Measurements from ENCODE around the gene TM4SF4.
"Not testable (repeated sequence)": the region's sequence is repeated elsewhere in the genome, so short reads cannot be mapped to it uniquely, and the experiment has no call there.

The TM4SF4 gene

DNA sequence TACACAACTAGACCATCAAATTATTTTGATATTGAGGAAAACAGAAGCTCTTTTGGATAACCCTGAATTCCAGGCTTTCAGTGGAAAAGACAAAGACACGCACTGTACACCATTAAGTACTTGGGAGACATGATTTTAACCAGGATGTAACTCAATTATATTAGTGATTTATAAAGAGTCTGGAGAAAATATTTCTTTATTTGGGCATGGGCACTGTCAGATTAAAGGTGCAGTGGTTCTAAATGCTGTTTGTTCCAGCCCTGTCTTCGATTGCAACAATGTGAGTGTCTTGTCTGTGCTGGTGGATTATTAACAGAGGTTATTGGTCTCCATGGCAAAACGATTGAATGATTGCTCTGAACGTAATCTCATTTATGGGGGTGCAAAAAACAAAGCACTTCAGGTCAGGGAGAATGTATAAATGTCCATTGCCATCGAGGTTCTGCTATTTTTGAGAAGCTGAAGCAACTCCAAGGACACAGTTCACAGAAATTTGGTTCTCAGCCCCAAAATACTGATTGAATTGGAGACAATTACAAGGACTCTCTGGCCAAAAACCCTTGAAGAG, at the start of gene TM4SF4:
Gene TM4SF4 (plus strand): TSS at position 448 of the 568 bp plus-strand sequence. CDS start 181 bp downstream, outside the sequence.
- no peak for DNase-seq

DNA sequence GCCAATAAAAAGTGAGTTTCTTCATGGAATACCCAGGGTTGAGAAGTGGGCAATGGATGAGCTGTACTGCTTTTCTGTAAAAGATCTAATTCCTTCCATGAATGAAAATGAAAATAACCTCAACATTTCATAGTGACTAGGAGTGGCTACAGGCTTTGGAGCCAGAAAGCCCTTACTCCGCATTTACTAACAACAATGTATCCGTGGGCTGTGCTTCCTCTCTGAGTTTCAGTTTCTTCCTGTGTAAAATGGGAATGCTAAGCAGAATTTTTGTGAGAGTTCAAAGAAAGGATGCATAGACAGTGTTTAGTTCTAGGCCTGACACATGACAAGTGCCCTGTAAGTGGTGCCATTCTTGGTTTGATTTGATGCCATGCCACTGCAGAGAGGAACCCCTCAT, 49.6 kb upstream of the TM4SF4 start:
- no peak for DNase-seq

DNA sequence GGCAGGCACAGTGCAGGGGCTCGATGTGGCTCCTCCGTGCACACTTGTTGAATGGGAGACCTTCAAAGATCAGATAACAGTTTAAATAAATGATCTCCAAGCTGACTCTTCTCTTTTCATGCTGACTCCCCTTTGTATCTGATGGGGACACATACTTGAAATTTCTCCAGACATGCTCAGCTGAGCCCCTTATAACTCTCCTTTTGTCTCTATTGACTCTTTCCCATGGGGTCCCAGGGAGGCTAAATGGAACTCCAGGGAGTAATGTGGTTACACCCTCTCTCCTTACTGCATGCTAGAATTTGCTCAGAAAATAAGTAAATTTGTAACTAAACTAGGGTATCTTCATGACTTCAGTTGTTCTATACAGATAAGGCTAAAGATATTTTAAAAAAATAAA, 48.2 kb upstream of the TM4SF4 start:
- no peak for DNase-seq

GRCh38 chr3:149428087-149428486, 46.4 kb upstream of the TM4SF4 start:
- DNase-seq, result no peak

GRCh38 chr3:149430216-149430615, 44.3 kb upstream of the TM4SF4 start:
- no peak for DNase-seq

DNA sequence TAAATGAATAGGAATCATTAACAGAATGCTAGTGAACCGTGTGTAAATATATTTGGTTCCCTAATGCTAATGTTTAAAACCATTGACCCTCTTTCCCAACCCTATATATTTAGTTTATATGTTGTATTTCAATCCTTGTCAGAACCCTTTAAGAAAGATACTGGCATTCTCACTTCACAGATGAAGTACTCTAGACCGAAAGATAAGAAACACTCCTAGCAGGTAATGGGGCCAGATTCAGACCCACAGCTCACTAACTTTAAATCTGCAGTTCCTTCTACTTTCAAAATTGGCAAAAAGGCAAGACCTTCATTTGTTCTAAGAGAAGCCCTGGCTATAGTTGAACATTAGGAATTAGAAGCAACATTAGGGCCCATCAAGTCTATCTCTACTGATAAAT, 42.3 kb upstream of the TM4SF4 start:
- no peak for DNase-seq

DNA sequence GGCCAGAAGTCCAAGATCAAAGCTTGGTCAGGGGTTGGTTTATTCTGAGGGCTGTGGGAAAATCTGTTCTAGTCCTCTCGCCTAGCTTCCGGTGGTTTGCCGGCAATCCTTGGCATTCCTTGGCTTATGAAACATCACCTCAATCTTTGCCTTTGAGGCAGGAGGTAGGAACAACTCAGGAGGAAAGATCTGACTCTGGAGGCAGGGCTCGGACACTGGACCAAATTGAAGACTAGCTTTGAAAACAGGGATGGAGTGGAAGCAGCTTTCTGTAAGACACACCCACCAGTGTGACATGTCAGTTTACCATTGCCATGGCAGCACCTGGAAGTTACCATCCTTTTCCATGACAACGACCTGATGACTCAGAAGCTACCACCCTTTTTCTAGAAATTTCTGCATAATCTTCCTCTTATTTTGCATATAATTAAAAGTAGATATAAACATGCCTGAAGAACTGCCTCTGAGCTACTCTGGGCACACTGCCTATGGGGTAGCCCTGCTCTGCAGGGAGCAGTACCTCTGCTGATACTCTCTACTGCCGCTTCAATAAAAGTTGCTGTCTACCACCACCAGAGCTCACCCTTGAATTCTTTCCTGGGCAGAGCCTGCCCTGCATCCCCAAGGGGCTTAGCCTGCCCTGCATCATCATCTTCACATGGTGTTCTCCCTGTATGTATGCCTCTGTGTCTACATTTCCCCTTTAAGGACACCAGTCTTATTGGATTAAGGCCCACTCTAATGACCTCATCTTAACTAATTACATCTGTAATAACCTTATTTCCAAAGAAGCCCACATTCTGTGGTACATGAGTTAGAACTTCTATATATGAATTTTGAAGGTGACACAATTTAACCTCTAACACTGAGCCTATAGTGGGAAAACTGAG, 38.3 kb upstream of the TM4SF4 start:
- DNase-seq, result no peak

DNA sequence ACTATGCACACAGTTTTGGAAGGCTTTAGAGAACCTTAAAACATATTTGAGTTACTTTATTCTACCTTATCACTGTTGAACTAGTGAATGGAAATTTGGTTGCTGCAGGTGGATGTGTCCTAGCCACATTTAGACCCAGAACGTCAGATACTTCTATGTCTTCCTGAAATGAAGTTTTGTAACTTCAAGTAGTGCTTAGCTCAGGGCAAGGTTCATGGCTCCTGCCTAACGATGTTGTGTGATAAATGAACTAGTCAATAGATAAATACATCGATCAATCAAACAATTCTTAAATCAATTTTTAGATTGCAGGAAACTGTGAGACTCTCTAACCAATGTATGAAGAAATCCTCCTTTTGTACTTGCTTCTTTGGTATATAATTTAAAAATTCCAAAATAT, 37.2 kb upstream of the TM4SF4 start:
- DNase-seq, result no peak

DNA sequence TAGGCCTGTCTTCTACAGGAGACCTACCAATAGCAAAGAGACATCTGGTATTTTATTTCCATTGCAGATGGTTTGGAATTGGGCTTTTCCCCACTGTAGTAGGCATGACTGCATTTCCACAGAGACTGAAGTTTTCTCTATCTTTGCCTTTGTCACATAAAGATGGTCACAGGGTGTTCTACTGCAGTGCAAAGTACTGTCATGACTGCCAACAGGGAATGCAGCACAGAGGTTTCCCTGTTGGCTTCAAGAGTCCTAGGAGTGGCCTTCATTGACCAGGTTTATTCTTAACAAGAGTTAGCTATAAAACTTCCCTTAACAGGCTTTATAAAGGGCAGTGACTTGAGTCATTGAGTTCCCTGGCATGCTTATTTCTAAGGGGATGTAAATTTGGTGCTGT, 36.8 kb upstream of the TM4SF4 start:
- DNase-seq, result no peak

- no peak for DNase-seq
These were observed 35.5 kb upstream of the TM4SF4 start for GRCh38 chr3:149438981-149439380.

DNA sequence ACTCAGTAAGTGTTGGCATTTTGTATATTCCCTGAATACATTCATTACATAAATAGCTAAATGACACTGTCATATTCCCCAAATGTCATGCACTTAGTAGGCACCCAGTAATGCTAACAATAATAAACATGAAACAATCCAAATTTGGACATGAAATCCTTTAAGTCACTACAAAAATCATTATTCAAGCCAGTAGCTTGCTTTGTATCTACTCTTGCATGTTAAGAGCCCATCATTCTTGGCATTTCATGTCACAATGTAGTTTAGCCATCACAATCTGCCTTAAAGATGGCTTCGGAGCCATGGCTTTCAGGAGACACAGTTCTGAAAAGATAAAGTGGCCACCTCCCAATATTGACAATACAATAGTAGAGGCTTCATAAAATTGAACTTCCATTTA, 32.9 kb upstream of the TM4SF4 start:
- DNase-seq, result no peak

DNA sequence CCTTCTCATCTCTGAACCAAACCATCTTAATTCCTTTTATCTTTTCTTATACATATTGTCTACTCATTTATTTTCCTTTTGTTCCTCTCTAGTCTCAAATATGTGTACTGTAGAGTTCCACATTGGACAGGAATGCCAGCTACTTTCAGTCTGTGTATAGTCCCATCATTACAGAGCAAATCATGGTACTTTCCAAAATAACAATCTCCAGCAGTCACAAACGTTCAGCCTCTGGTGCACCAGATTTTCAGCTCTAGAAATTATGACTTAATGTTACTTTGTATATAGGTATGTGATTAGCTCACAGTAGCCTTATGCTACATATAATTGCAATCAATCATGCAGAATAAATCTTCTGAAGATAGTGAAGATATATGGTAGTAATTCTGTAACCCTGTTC, 32.5 kb upstream of the TM4SF4 start:
- no peak for DNase-seq

DNA sequence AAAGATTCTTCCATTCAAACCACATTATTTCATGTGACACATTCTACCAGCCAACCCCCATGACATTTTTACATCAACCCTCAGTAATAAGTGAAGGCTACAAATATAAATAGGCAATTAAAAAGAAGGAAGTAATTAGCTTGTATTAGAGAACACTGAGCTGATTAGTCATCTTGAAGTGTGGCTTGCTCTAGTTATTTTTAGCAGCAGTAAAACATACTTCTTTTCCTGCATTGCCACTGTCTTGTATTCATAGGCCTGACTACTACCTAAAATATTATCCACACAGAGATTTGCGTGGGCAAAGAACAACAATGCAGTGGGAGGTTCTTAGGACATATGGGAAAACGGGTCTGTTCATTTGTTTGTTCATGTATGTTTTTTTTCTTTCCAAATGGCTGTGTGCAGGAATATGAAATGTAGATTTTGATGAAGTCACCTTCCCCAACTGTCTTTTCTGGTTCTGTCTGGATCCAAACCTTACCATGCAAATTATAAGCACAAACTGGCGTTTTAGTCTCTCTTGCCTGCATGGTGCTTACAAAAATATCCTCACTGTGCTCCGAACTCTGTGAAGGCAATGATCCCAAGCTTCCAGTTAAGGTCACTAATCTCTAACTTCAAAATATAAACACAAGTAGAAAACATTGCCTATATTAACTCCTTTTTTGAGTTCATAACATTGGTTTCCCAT, 31.5 kb upstream of the TM4SF4 start:
- DNase-seq, result peak; percentile 61

DNA sequence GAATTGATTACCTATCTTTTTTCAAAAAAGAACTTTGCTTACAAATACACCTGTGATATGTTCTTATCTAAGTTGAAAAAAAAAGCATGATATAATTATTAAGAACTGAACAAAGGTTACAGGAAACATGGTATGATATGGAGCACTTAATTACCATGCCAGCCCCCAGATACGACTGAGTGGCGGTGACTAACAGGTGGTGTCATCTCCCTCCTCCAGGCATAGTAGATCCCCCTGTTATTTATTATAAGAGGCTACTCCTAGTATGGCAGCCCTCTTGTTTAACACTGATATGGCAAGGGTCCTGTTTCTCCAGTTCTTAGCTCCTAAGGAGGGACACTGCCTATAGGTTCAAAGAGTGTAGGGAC, 31.0 kb upstream of the TM4SF4 start:
- no peak for DNase-seq

DNA sequence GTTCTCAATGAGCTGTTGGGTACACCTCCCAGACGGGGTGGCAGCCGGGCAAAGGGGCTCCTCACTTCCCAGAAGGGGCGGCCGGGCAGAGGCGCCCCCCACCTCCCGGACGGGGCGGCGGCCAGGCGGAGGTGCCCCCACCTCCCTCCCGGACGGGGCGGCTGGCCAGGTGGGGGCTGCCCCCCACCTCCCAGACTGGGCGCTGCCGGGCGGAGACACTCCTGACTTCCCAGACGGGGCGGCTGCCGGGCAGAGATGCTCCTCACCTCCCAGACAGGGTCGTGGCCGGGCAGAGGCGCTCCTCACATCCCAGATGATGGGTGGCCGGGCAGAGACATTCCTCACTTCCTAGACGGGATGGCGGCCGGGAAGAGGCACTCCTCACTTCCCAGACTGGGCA, 29.6 kb upstream of the TM4SF4 start:
- not testable (repeated sequence) for DNase-seq

- DNase-seq, result peak; percentile 18
These were observed 26.1 kb upstream of the TM4SF4 start for GRCh38 chr3:149448331-149448831.

DNA sequence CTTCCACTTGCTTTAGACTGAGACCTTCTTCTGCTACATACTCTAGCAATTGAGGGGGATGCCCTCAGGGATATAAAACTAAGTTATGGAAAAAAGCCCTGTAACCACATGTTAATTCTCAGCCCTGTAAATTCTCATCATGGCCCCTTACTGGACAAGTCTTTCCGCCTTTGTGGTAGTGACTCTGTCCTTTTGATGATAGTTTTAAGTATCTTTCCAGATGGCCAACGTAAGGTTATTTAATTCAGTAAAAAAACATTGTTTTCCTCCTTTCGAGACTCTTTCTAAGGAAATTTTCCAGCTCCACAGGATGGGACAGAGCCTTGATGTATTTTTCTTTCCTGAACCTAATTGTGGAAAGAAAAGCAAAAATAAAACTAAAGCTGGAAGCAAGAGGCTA, 25.3 kb upstream of the TM4SF4 start:
- DNase-seq, result no peak

DNA sequence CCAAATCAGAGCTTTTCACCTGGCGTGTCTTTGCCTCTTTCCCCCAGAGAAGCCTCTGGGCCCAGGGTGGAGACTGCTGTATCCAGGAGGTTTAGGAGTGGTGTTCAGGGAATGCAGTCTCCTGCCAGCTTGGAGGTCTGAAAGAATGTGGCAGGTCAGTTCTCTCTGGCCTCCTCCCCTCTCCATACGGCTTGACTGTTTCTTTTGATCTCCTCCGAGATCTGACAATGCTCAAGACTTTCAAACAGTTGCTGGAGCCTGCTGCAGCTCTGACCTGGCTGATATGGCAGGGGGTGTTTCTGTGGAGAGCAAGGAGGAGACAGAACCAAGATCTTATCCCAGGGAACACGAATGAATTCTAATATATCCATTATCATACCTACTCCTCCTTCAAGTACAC, 24.7 kb upstream of the TM4SF4 start:
- DNase-seq, result no peak

DNA sequence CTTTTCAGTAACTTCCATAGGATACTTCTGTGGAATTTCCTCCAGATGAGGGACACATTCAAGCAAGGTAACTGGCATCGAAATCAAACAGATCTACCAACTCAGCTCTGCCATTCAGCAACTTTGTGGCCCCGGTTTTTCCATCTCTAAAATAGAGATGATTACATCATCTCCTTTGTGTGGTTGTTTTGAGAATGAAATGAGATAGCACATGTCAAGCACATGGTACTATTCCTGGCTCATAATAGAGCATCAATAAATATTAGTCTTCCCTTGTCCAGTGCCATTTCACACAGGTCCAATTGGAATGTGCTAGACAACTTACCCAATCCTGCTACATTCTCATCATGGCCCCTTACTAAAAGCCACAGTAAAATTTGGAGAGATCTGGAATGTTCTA, 24.2 kb upstream of the TM4SF4 start:
- no peak for DNase-seq

DNA sequence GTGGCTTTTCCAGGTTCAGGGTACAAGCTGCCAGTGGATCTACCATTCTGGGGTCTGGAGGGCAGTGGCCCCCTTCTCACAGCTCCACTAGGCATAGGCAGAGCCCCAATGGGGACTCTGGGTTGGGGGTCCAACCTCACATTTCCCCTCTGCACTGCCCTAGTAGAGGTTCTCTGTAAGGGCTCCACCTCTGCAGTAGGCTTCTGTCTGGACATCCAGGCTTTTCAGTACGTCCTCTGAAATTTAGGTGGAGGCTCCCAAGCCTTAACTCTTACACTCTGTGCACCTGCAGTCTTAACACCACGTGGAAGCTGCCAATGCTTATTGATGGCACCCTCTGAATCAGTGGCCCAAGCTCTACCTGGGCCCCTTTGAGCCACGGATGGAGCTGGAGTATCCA, 22.5 kb upstream of the TM4SF4 start:
- no peak for DNase-seq

DNA sequence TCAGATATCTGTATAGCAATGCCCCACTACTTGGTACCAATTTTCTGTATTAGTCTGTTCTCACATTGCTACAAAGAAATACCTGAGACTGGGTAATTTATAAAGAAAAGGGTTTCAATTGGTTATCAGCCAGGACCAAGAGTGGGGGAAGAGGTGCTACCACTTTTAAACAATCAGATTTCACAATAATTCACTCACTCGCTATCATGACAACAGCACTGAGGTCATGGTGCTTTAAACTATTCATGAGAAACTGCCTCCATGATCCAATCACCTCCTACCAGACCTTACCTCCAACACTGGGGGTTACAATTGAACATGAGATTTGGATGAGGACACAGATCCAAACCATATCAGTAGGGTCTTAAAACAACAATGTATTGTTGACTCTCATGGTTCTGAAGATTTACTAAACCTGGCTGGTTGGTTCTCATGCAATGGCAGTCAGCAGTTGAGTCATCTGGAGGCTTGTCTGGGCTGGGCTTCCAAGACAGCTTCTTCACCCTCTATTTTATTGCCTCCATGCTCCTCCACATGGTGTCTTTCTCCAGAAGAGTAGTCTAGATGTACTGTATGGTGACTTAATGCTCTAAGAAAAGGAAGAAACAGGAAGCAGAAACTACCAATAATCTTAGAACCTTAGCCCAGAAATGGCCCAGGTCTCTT, 21.2 kb upstream of the TM4SF4 start:
- DNase-seq, result no peak

DNA sequence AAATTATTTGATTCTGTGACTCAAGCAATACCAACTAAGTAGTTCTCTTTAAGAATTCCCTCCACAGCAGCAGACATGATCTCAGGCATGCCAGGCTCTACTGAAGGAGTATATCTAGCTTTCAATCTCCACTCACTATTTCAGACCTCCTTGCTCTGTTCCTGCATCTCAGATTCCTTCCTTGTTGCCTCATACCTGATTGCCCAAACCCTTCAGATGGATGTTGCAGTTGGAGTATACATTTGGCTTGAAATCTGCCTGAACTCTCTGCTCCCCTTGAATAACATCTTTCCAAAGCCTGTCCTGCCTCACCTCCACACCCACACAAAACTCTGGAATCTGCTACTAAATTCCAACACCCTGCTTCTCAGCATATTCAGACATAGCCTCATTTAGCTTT, 19.8 kb upstream of the TM4SF4 start:
- peak; percentile 31 for DNase-seq

- no peak for DNase-seq
These were observed 19.1 kb upstream of the TM4SF4 start for GRCh38 chr3:149455366-149455765.
